Islet of Langerhans (tissue), 1 donor: ENCODE results near the gene PRPSAP1.

Source experiments
- FAIRE-seq: peaks from one replicate; lab custom pipeline; 2011; peaks lifted over from hg19 to GRCh38; lab: Jason Lieb, UNC

Gene PRPSAP1, protein sequence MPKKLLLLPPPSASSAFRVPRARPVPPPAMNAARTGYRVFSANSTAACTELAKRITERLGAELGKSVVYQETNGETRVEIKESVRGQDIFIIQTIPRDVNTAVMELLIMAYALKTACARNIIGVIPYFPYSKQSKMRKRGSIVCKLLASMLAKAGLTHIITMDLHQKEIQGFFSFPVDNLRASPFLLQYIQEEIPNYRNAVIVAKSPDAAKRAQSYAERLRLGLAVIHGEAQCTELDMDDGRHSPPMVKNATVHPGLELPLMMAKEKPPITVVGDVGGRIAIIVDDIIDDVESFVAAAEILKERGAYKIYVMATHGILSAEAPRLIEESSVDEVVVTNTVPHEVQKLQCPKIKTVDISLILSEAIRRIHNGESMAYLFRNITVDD

DNA sequence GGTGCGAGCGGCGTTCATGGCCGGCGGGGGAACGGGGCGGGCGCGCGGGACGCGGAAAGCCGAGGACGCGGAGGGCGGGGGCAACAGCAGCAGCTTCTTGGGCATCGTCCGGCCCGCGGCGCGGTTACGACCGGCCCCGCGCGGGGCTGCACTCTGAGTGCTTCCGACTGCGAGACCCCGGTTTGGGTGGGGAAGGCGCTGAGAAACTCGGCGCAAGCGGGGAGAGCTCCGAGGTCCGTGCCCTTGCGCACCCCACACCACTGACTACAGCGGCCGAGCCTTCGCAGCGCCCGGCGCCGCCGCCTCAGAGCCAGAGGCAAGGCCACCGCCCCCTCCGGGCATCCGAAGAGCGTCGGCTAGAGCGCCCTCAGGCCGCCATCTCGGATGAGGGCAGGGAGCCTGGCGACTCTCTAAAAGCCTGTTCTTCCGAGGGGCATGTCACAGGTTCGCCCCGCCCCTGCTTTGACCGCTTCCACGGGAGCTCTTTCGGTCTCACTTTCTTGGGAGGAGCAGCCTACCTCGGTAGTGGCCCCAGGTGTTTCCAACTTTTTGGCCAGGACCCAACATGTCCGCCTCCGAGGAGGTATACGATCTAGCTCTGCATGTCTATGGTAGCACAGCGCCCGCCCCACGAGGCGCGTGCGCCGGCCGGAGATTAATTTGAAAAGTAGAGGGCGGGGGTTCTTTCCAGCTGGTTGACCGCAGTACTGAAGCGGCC is at the start of gene PRPSAP1:
PRPSAP1 (minus strand) TSS at position 318 of the 718 bp plus-strand sequence; CDS start at position 105, 213 bp downstream.
- no peak for FAIRE-seq

DNA sequence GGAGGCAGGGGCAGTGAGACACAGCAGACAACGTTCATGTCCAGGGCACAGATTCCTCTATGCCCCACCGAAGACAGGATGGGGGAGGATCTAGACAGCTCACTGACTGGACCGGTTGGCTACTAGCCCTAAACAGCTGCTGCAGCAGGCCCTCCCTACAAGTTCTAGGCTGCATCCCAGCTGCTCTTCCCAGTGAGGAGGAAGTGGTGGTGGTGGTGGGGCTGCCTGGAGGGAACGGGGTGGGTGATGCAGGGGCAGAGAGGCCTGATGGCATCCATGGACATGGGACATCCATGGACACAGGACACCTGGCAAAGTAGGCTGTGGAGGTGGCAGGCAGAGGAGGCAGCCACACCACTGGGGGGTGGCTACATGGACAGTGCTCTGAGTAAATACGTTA is 49.0 kb upstream of the PRPSAP1 start:
- no peak for FAIRE-seq

DNA sequence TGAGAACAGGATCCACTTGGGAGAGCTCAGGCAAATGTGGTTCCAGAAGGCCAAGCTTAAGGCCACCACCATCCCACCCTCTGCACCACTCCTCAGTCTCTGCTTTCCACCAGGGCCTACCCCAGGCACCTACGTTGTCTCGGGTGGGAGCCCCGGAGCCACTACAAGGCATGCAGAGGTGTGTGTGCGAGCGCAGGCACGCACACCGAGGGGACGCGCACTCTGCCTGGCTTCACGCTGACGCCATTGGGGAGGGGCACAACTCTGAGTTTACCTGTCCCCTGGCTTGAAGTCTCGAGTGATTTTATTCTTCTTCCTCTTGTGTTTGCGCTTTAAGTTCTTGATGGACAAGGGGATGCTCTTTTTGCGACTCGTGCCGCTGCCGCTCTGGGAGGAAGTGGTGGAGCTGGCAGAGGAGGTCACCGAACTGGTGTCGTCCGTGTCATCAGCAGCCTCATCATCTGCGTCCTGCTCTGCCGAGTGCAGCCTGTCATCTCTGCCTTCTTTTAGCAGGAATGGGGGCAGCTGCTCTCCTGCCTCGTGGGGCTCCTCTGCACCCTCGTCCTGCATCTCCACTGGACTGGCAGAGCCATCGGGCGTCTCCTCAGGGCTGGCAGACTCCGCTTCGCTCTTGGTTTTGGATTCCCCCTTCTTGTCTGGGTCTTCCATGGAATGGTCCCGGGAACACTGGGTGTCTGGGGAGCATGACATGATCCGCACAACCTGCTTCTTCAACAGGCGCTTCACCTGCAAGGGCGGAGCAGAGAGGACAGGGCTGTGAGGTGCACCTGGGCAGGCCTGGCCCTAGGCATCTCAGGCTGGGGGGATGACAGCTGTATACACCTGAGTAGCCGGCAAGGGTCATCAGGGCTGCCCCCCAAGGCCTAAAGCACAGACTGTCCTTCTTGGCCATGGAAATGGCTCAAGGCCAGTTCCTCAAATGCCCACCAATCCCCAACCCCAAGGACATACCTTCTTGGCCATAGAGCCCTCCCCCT is 45.8 kb upstream of the PRPSAP1 start:
- FAIRE-seq, result no peak

DNA sequence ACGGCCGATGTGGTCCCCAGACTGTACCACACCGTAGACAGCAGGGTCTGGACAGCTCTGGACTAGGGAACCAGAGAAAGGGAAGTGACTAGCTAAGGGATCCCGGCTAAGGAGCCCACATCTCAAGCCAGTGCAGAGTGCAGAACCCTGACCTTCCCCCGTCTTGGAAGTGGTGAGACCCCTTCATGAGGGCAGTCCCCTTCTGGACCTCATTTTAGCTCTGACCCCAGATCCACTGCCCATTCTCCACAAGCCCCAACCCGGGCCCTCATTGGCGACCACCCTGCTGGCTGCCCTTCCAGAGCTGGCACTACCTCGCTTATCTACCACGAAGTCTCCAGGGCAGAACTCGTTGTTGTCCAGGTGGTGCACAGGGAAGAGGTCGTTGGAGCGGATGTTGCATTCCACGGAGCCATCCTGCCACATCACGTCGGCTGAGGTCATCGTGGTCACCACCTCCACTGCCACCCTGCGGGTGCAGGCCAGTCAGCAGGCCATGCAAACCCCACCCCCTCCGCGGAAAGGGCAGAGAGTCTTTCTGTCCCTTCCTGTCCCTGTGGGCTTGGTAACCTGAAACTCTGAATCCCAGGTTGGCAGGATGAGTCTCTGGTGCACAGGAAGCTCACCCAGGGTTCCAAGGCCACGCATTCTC is 44.9 kb upstream of the PRPSAP1 start:
- FAIRE-seq, result no peak

DNA sequence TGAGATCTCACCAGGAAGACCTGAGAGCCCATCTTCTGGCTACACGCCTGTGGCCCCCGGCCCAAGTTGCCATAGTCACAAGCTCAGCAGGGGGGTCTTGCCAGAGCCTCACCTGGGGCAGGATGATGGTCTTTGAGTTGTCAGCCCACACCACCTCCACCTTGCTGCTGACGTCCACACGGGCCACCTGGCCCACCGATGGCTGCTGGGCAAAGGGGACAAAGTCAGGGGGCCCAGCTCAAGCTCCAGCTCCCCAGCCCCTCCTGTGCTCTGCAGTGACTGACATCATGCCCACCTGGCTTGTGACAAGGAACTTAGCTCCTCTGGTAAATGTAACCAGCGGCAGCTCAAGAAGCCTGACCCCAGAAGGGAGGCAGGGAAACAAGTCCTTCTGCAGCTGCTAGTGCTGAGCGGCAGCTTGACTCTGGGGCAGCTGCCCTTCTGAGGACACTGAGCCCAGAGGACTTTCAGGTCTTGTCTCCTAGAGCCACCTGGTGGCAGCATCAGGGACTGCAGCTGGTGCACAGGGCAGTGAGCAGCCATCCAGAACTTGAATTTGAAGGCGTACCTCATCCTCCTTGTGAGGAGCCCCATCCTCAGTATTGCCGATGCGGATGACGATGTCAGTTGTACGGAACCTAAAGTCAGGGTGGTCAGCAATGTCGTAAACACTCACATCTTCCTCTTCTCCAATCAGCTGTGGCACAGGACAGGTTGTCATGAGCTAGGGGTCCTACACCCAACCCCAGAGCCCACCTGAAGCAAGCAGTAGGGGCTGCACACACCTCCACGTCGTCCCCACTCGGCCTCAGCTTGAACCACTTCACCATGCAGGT is 44.2 kb upstream of the PRPSAP1 start:
- FAIRE-seq, result no peak

DNA sequence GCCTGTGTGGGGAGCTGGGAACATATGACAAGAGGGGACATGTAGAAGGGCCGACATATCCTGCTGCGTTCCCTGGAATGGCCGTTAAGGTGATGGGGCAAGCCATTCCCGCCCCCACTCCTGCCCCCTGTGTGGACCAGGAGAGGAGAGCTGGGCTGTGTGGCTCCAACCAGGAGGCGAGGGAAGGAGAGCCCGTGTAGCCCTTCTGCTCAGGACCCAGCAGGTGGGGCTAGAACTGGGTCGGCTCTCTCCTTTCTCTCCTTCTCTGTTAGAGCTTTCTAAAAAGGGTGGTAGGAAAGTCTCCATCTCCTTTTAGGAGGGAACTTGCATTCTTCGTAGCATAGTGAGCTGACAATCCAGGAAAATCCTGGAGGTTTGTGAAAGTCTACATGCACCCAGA is 43.5 kb upstream of the PRPSAP1 start:
- no peak for FAIRE-seq

DNA sequence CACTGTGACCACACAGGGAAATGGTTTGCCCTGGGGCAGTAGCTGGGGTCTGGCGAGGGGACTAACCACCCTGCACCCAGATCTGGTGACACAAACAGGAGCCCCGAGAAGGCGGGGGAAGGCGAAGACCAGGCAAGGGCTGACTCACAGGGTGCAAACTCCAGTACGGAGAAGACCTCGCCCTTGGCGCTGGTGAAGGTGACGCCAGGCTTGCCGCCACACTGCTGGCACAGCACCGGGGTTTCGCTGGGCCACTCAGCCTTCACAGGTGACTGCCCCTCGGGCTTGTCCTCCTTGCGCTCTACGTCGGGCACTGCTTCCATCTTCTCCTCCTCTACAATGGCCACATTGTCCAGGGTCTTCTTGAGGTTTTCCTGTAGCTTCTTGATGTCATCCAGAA is 42.3 kb upstream of the PRPSAP1 start:
- no peak for FAIRE-seq

DNA sequence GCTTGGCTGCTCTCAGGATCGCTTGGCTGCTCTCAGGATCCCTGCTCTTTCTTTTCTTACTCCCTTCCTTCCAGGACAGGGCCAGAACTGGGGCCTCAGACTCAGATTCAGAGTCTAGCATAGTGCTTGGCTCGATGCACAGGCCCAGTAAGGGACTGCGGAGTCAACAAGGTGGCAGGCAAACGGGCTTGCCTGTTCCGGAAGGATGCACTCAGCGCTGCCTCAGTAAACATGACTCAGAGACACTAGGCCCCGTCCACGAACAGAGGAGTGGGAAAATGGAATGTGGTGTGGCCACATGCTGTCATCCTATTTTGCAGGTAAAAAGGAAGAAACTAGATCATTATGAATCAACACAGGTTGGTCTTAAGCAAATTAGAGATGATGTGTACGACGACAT is 40.5 kb upstream of the PRPSAP1 start:
- FAIRE-seq, result no peak

DNA sequence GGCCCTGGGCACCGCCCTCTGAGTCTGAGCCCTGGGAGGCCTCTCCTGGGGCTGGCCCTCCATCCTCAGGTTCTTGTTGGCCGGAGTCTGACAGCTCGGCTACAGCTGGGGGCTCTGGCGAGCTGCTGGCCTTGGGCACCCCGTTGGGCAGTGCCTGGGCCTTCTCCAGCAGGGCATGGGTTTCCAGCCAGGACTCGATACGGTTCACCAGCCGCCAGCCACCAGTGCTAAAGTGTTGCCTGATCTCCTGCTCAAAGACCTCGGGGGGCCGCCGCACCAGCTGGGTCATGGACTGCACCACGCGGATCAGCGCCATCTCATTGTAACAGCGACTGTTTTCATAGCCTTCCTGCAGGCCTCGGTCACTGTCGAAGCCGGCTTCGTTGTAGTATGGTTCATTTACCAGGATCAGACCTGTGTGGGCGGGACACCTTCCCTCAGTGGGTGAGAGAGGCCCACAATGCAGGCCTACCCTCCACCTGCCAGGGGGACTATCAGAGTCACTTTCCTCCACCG is 37.5 kb upstream of the PRPSAP1 start:
- FAIRE-seq, result no peak

DNA sequence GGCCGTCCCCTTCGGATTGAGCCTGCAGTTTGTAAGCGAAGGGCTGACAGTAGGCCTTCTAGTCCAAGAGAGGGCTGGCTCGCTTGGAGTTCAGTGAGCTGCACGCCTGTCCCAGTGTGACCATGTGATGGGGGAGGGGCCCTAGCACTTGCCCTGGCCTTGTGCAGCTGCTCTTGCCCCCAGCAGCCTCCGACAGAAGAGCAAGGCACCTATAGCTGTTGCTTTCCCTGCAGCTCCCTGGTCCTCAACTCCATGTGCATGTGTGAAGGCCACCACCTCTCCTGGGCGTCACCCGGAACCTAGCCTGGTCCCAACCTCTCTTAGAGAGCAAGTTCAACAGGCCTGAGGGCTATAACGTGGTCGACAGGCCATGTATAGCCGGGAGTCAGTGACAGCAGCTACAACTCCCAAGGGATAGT is 36.3 kb upstream of the PRPSAP1 start:
- FAIRE-seq, result no peak

DNA sequence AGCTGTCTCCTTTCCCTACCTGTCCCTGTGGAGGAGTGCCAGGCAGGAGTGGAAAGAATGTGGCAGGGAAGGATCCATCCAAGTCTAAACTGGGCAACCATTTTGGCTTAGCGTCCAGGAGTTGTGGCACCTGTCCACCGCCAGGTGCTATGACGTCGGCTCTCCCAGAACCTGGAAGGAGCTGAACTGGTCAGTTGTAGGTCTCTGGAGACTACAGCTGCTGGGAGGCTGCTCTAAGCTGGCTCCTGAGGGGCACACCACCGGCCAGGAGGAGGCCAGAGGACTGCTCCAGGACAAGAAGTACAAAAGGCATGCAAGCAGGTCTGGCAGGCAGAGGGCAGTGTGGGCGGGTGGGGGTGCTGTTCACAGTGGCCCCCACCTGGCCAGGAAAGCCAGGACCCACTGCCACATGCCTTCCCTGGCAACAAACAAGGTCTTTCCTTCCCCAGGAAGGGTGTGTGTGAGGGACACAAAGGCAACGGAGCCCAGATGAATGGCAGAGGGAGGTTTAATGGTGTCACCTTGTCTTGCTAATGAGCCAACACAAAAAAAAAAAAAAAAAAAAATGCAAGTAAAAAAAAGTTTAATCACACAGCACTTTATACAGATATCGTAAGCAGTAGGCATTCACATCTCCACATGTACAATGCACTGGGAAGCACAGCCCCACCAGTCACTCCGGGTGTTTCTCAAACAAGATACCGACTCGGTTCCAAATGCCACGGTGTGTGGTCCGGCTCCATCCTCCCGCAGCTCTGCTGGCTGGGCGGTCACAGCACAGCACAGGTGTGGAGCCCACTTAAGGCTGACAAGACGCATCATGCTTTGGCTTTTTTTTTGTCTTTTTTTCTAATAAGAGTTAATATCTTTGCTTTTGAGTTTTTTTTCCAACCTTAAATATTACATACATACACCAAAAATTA is 35.5 kb upstream of the PRPSAP1 start:
- no peak for FAIRE-seq

DNA sequence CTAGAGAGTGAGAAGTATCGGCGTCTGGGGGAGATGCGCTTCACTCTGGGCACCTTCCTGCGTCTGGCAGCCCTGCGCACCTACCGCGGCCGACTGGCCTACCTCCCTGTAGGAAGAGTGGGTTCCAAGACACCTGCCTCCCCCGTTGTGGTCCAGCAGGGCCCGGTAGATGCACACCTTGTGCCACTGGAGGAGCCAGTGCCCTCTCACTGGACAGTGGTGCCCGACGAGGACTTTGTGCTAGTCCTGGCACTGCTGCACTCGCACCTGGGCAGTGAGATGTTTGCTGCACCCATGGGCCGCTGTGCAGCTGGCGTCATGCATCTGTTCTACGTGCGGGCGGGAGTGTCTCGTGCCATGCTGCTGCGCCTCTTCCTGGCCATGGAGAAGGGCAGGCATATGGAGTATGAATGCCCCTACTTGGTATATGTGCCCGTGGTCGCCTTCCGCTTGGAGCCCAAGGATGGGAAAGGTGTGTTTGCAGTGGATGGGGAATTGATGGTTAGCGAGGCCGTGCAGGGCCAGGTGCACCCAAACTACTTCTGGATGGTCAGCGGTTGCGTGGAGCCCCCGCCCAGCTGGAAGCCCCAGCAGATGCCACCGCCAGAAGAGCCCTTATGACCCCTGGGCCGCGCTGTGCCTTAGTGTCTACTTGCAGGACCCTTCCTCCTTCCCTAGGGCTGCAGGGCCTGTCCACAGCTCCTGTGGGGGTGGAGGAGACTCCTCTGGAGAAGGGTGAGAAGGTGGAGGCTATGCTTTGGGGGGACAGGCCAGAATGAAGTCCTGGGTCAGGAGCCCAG is 33.5 kb upstream of the PRPSAP1 start:
- no peak for FAIRE-seq

DNA sequence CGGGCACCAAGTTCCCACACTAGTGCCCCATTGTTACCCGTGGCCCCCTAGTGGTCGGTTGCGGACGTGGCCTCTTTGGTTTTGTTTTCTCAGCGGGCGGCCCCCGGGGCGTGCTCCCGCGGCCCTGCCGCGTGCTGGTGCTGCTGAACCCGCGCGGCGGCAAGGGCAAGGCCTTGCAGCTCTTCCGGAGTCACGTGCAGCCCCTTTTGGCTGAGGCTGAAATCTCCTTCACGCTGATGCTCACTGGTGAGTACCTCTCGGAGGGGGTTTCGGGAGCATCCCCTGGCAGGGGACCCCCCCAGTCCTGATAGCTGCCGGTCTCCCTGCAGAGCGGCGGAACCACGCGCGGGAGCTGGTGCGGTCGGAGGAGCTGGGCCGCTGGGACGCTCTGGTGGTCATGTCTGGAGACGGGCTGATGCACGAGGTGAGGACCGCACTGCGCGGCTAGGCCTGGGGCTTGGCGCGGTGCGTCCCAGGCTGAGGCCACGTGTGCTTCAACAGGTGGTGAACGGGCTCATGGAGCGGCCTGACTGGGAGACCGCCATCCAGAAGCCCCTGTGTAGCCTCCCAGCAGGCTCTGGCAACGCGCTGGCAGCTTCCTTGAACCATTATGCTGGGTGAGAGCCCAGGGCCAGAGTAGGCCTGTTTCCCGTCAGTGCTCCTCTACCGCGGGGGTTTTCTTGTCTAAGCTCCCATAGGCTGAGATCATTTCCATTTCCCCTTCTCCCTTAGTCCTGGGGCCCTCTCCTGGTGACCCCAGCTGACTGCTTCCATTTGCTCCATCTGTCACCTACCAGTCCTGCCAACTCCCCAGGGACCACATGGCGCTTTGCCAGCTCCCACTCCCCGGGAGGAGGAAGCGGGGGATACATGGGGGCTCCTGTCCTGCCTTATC is 32.4 kb upstream of the PRPSAP1 start:
- no peak for FAIRE-seq

DNA sequence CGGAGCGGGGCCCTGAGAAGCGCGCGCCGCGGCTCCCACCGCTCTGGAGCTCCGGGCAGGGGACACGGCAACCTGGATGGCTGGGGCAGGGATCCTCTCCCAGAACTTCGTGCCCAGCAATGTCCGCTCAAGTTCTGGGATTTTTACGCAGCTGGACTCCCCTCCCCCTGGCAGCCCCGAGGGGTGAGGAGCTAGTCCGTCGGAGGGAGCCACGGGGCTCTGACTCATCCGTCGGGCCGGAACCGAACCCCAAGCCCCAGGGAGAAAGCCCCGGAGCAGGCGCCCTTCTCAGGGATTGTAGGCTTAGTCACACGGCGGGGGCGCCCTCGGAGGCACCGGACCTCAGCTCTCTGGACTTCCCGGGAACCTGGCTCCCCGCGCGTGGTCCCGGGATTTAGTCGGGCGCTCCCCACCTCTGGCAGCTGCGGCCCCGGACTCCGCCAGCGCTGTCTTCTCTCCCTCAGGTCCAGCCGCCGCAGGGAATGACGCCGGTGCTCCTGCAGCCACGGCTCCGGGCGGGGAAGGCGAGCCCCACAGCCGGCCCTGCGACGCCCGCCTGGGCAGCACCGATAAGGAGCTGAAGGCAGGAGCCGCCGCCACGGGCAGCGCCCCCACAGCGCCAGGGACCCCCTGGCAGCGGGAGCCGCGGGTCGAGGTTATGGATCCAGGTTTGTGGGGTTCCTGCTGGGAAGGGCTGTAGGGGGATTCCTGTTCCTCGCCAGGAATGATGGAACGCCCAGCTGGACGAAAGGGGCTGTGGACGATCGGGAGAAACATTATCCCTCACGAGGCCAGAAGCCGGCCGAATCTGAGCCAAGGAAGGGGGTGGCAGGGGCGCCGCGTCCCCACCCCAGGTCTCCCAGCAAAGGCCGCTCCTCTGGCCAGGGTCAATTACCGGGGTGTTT is 31.5 kb upstream of the PRPSAP1 start:
- no peak for FAIRE-seq

DNA sequence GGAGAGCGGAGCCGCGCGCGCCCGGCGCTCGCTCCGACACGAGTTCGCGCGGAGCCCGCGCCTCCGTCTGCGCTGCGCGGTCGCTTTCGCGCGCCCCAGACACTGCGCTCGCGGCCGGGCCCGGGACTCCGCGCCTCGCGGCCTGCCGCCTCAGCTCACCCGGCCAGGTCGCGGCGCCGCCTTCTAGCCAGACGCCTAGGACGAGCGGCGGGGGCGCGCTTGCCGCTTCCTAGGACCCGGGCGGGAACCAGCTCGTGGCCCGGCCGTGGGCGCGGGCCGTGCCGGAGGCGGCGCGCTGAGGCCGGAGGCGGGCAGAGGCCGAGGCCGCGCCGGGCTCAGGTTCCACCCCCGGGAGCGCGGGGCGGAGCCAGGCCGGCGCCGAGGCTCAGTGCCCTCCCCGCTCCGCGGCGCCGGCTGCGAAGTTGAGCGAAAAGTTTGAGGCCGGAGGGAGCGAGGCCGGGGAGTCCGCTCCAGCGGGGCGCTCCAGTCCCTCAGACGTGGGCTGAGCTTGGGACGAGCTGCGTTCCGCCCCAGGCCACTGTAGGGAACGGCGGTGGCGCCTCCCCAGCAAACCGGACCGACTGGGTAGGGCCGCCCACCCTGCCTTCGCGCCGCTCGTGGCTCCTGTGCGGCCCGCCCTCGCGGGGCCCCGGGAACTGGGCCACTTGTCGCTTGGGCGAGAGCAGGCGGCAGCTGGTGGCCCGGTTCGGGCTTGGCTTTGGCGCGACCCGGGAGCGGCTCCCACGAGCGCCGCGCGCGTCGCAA is 30.7 kb upstream of the PRPSAP1 start, which contains the start of gene SPHK1:
SPHK1 (plus strand) TSS at position 388 of the 765 bp plus-strand sequence. CDS start 1,036 bp downstream, outside the sequence.
- FAIRE-seq, result no peak
